ENCODE data around the gene RDH5. TPM values are rescaled to one million over a fixed set of nuclear protein-coding genes. Genes with fewer than 3 reads are reported as not detected.

Gene RDH5
- total RNA-seq, 4 donors from 2014 or later, result 5.7 to 15.3 (median 9.5) TPM

DNA sequence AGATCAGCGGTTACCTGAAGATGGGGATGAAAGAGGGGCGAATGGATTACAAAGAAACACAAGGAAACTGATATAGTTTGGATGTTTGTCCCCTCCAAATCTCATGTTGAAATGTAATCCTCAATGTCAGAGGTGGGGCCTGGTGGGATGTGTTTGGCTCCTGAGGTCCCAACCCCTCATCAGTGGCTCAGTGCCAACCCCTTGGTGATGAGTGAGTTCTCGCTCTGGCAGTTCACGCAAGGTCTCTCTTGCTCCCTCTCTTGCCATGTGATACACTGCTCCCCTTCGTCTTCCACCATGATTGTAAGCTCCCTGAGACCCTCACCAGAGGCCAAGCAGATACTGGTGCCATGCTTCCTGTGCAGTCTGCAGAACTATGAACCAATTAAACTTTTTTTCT lies 40.5 kb upstream of the RDH5 start:
- no peak overlapping the region for H3K27ac ChIP-seq
- H3K4me1 ChIP-seq, result peaks cover 9% of the 10 kb centered on the region
- TF ChIP-seq EP300 (IDR thresholded peaks at IDR 0.05) (no peak), POLR2AphosphoS5 (IDR thresholded peaks at IDR 0.05) (no peak), POLR2A (IDR thresholded peaks at IDR 0.05) (no peak)
- TF ChIP-seq, protein P1, sequence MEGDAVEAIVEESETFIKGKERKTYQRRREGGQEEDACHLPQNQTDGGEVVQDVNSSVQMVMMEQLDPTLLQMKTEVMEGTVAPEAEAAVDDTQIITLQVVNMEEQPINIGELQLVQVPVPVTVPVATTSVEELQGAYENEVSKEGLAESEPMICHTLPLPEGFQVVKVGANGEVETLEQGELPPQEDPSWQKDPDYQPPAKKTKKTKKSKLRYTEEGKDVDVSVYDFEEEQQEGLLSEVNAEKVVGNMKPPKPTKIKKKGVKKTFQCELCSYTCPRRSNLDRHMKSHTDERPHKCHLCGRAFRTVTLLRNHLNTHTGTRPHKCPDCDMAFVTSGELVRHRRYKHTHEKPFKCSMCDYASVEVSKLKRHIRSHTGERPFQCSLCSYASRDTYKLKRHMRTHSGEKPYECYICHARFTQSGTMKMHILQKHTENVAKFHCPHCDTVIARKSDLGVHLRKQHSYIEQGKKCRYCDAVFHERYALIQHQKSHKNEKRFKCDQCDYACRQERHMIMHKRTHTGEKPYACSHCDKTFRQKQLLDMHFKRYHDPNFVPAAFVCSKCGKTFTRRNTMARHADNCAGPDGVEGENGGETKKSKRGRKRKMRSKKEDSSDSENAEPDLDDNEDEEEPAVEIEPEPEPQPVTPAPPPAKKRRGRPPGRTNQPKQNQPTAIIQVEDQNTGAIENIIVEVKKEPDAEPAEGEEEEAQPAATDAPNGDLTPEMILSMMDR (IDR thresholded peaks at IDR 0.05), result no peak
- peaks cover 5% of the 10 kb centered on the region for H3K27me3 ChIP-seq
- no peaks in the 10 kb centered on the region for H3K9me3 ChIP-seq
- DNase-seq (ENCODE audit: low spot score in 2 of 2), result no peak
- 85% methylated on average over 5 of the region's 5 CpGs for WGBS
- H3K4me3 ChIP-seq, result no peak overlapping the region
- no peaks in the 10 kb centered on the region for H3K36me3 ChIP-seq

DNA sequence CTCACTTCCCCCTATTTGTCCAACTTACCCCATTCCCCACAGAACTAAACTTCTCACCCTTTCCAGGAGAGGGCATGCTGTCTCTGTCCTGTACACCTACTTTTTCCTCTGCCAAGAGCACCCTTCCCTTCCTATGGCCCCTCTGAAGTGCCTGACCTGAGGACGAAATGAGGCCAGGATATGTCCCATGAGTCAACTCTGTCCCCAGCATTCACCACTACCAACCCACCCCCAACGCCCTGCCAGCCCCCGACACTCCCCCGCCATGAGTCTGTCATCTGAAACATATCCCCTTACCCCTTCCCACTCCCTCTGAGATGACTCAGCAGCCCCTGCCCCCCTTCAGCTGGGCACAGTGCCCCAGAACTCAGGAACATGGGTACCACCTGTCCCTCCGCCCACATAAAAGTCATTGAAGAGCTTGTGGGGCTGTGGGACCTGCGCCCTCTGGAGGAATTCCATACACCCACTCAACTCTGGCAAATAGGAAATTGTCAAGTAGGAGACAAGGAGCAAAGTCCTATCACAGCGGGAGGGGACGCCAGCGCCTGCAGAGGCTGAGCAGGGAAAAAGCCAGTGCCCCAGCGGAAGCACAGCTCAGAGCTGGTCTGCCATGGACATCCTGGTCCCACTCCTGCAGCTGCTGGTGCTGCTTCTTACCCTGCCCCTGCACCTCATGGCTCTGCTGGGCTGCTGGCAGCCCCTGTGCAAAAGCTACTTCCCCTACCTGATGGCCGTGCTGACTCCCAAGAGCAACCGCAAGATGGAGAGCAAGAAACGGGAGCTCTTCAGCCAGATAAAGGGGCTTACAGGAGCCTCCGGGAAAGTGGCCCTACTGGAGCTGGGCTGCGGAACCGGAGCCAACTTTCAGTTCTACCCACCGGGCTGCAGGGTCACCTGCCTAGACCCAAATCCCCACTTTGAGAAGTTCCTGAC lies 38.8 kb upstream of the RDH5 start:
- no peaks in the 10 kb centered on the region for H3K36me3 ChIP-seq
- TF ChIP-seq, protein P1 (IDR thresholded peaks at IDR 0.05), result peak in 1 of 2 donors; percentile 3
- no peak for TF ChIP-seq POLR2AphosphoS5 (IDR thresholded peaks at IDR 0.05)
- no peak overlapping the region for H3K4me3 ChIP-seq

DNA sequence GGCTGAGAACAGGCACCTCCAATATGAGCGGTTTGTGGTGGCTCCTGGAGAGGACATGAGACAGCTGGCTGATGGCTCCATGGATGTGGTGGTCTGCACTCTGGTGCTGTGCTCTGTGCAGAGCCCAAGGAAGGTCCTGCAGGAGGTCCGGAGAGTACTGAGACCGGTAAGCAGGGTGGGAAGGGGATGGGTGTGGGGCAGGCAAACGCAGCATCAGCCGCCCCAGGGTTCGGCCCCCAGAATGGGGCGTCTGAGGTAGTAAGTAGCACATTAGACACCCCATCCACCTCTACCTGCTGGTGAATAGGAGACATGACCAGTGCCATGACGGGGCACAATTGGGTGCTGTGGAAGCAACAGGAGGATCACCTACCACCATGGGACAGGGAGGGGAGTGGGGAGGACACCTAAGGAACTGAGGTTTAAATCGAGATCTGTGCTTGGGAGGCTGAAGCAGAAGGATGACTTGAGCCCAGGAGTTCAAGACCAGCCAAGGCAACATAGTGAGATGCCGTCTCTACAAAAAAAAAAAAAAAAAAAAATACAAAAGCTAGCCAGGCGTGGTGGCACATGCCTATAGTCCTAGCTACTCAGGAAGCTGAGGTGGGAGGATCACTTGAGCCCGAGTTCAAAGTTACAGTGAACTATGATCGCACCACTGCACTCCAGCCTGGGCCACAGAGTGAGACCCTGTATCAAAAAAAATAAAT lies 38.0 kb upstream of the RDH5 start:
- TF ChIP-seq EP300 (IDR thresholded peaks at IDR 0.05) (no peak), POLR2AphosphoS5 (IDR thresholded peaks at IDR 0.05) (no peak), POLR2A (IDR thresholded peaks at IDR 0.05) (no peak)
- TF ChIP-seq, protein P1 (IDR thresholded peaks at IDR 0.05), result no peak
- Histone ChIP-seq H3K4me3 (no peak overlapping the region), H3K27ac (no peak overlapping the region), H3K27me3 (peaks cover 12% of the 10 kb centered on the region), H3K36me3 (no peaks in the 10 kb centered on the region), H3K4me1 (peaks cover 9% of the 10 kb centered on the region), H3K9me3 (no peaks in the 10 kb centered on the region)
- WGBS, result 92% methylated on average over 11 of the region's 13 CpGs
- no peak for DNase-seq (ENCODE audit: low spot score in 2 of 2)

More for the DNA sequence above, 38.8 kb upstream of the RDH5 start:
- H3K27ac ChIP-seq, result no peak overlapping the region
- peaks cover 12% of the 10 kb centered on the region for H3K27me3 ChIP-seq
- no peaks in the 10 kb centered on the region for H3K9me3 ChIP-seq
- DNase-seq (ENCODE audit: low spot score in 2 of 2), result no peak
- peaks cover 9% of the 10 kb centered on the region for H3K4me1 ChIP-seq
- WGBS, result 12% methylated on average over 15 of the region's 17 CpGs

DNA sequence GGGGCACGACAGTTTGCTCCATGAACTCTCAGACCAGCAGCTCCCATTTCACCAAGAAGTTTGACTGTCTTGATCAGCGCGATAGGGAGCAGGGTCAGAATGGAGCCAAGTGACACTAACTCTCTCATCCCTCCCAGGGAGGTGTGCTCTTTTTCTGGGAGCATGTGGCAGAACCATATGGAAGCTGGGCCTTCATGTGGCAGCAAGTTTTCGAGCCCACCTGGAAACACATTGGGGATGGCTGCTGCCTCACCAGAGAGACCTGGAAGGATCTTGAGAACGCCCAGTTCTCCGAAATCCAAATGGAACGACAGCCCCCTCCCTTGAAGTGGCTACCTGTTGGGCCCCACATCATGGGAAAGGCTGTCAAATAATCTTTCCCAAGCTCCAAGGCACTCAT lies 36.5 kb upstream of the RDH5 start:
- Histone ChIP-seq H3K4me1 (peaks cover 9% of the 10 kb centered on the region), H3K4me3 (no peak overlapping the region), H3K36me3 (no peaks in the 10 kb centered on the region), H3K9me3 (no peaks in the 10 kb centered on the region), H3K27me3 (peaks cover 12% of the 10 kb centered on the region), H3K27ac (no peak overlapping the region)
- TF ChIP-seq, protein P1 (IDR thresholded peaks at IDR 0.05), result no peak
- TF ChIP-seq EP300 (IDR thresholded peaks at IDR 0.05) (no peak), POLR2A (IDR thresholded peaks at IDR 0.05) (no peak), POLR2AphosphoS5 (IDR thresholded peaks at IDR 0.05) (no peak)
- DNase-seq (ENCODE audit: low spot score in 2 of 2), result no peak
- WGBS, result 80% methylated on average over 7 of the region's 7 CpGs

Data from suprapubic skin (tissue), 4 donors.